GM19043 (cell line): ENCODE measurements around the gene HS6ST3.
"Not testable (repeated sequence)": the region's sequence is repeated elsewhere in the genome, so short reads cannot be mapped to it uniquely, and the experiment has no call there.

ENCODE experiments used
- ATAC-seq: cut with Tn5 transposase; IDR thresholded peaks from one replicate; pipeline ENCODE4 v1.9.1; 2021; ENCODE audit warnings: low read depth; ENCODE audit not compliant: unreplicated experiment

Gene HS6ST3

GRCh38 chr13:96091164-96092117 is 1.5 kb downstream of the HS6ST3 start:
- no peak for ATAC-seq

GRCh38 chr13:96093296-96094006 is 3.5 kb downstream of the HS6ST3 start:
- ATAC-seq = no peak

- ATAC-seq = no peak
Measured at GRCh38 chr13:96100457-96101220, 10.7 kb downstream of the HS6ST3 start.

GRCh38 chr13:96104516-96104915 is 14.6 kb downstream of the HS6ST3 start:
- no peak for ATAC-seq

- not testable (repeated sequence) for ATAC-seq
Measured at GRCh38 chr13:96108072-96108471, 18.2 kb downstream of the HS6ST3 start.

GRCh38 chr13:96109125-96109524 is 19.2 kb downstream of the HS6ST3 start:
- ATAC-seq = no peak

GRCh38 chr13:96112936-96113335 is 23.0 kb downstream of the HS6ST3 start:
- ATAC-seq = no peak

- ATAC-seq = not testable (repeated sequence)
Measured at GRCh38 chr13:96115368-96115767, 25.5 kb downstream of the HS6ST3 start.

- ATAC-seq = no peak
Measured at GRCh38 chr13:96119921-96120320, 30.0 kb downstream of the HS6ST3 start.

- ATAC-seq = no peak
Measured at GRCh38 chr13:96130818-96131340, 41.0 kb downstream of the HS6ST3 start.

- no peak for ATAC-seq
Measured at GRCh38 chr13:96141032-96141431, 51.1 kb downstream of the HS6ST3 start.

- ATAC-seq = no peak
Measured at GRCh38 chr13:96159725-96160124, 69.8 kb downstream of the HS6ST3 start.

- no peak for ATAC-seq
Measured at GRCh38 chr13:96161141-96161540, 71.2 kb downstream of the HS6ST3 start.

- ATAC-seq = no peak
Measured at GRCh38 chr13:96165840-96166239, 75.9 kb downstream of the HS6ST3 start.

- ATAC-seq = no peak
Measured at GRCh38 chr13:96172066-96172465, 82.2 kb downstream of the HS6ST3 start.

- no peak for ATAC-seq
Measured at GRCh38 chr13:96178759-96179158, 88.9 kb downstream of the HS6ST3 start.

- ATAC-seq = no peak
Measured at GRCh38 chr13:96179309-96179708, 89.4 kb downstream of the HS6ST3 start.

GRCh38 chr13:96181911-96182310 is 92.0 kb downstream of the HS6ST3 start:
- no peak for ATAC-seq

- ATAC-seq = no peak
Measured at GRCh38 chr13:96185818-96186217, 95.9 kb downstream of the HS6ST3 start.

- no peak for ATAC-seq
Measured at GRCh38 chr13:96191367-96191766, 101.5 kb downstream of the HS6ST3 start.
